Naive thymus-derived CD4-positive, alpha-beta T cell (primary cell): ENCODE results near the gene RALGPS1. TPM values are rescaled to one million over a fixed set of nuclear protein-coding genes. Genes with fewer than 3 reads are reported as not detected.

Source experiments
- ATAC-seq: fragments of 150-1000 bp; cut with Tn5 transposase; 2 replicates; pipeline ENCODE4 v1.10.0; 2021; ENCODE audit warnings: mild to moderate bottlenecking, moderate library complexity
- CTCF ChIA-PET: fragments of 350-600 bp; sonication (Branson Sonifier 250); formaldehyde crosslinking; loops from one replicate; lab custom pipeline; 2021; ENCODE audit warnings: antibody characterized with exemption; lab: Charles Lee
- POLR2A ChIA-PET: fragments of 350-600 bp; sonication (Branson Sonifier 250); formaldehyde crosslinking; loops from one replicate; lab custom pipeline; 2021; ENCODE audit warnings: antibody characterized with exemption, inconsistent platforms; lab: Charles Lee
- DNase-seq, 9 donors: peaks; one replicate each; pipeline versions ENCODE4 v3.0.0 to v3.0.0-alpha.2; 2020 to 2022; ENCODE audit warnings: mixed read lengths in 1 of 9
- H3K27ac ChIP-seq: one replicate; pipeline ENCODE4 v1.7.0; 2013; ENCODE audit warnings: mild to moderate bottlenecking, low read depth, low read length, moderate library complexity
- H3K27me3 ChIP-seq, 2 donors: one replicate each; pipeline ENCODE4 v1.7.0; 2013; ENCODE audit warnings: low read length in 2 of 2, mild to moderate bottlenecking in 2 of 2, moderate library complexity in 2 of 2; ENCODE audit not compliant: control insufficient read depth in 2 of 2, insufficient read depth in 2 of 2
- H3K36me3 ChIP-seq, 3 experiments: 1 replicate in 2 of 3; 2 replicates in 1 of 3; pipeline ENCODE4 v1.7.0; 2013; ENCODE audit warnings: low read length in 3 of 3, mild to moderate bottlenecking in 3 of 3, moderate library complexity in 1 of 3; ENCODE audit not compliant: insufficient read depth in 3 of 3, control insufficient read depth in 2 of 3
- H3K4me1 ChIP-seq, 2 donors: one replicate each; pipeline ENCODE4 v1.7.0; 2013; ENCODE audit warnings: low read length in 2 of 2, mild to moderate bottlenecking in 2 of 2, moderate library complexity in 1 of 2; ENCODE audit not compliant: control insufficient read depth in 2 of 2, insufficient read depth in 2 of 2
- H3K4me3 ChIP-seq: 2 replicates; pipeline ENCODE4 v1.7.0; 2013; ENCODE audit warnings: mild to moderate bottlenecking, low read length
- H3K9me3 ChIP-seq, 3 experiments: 1 replicate in 2 of 3; 2 replicates in 1 of 3; pipeline ENCODE4 v1.7.0; 2013; ENCODE audit warnings: low read length in 3 of 3; ENCODE audit not compliant: control insufficient read depth in 2 of 3
- H3K27ac Mint-ChIP-seq, 9 donors: one replicate each; pipeline ENCODE4 v1.8.0; 2020 to 2022; ENCODE audit warnings: mixed read lengths in 9 of 9, mild to moderate bottlenecking in 8 of 9, moderate library complexity in 5 of 9, inconsistent platforms in 2 of 9
- H3K27me3 Mint-ChIP-seq, 5 donors: one replicate each; pipeline ENCODE4 v1.8.0; 2021 to 2022; ENCODE audit warnings: mixed read lengths in 5 of 5, mild to moderate bottlenecking in 1 of 5
- H3K36me3 Mint-ChIP-seq, 5 donors: one replicate each; pipeline ENCODE4 v1.8.0; 2020 to 2022; ENCODE audit warnings: mixed read lengths in 5 of 5, mild to moderate bottlenecking in 3 of 5, inconsistent platforms in 1 of 5
- H3K4me1 Mint-ChIP-seq, 7 donors: one replicate each; pipeline ENCODE4 v1.8.0; 2020 to 2022; ENCODE audit warnings: mixed read lengths in 7 of 7, mild to moderate bottlenecking in 3 of 7, inconsistent platforms in 1 of 7
- H3K4me3 Mint-ChIP-seq, 10 donors: one replicate each; pipeline ENCODE4 v1.8.0; 2020 to 2022; ENCODE audit warnings: mild to moderate bottlenecking in 10 of 10, mixed read lengths in 10 of 10, moderate library complexity in 6 of 10, inconsistent platforms in 2 of 10
- H3K9me3 Mint-ChIP-seq, 11 donors: one replicate each; pipeline ENCODE4 v1.8.0; 2020 to 2022; ENCODE audit warnings: mixed read lengths in 11 of 11, mild to moderate bottlenecking in 4 of 11, inconsistent platforms in 1 of 11, moderate library complexity in 1 of 11
- intact Hi-C, 2 donors: fragments of 100-400 bp; cut with micrococcal nuclease; formaldehyde crosslinking; loops; one replicate each; pipeline ENCODE4 v1.15.1; 2023
- polyA plus RNA-seq, 2 donors: library from polyadenylated mRNA; unstranded; fragments of 300-500 nt; fragmentation: Illumina TruSeq; gene quantifications; one replicate each; pipeline ENCODE4 v1.2.3, GENCODE V29; 2021
- total RNA-seq, 6 experiments: library from RNA in 5 of 6; stranded (reverse) in 5 of 6; gene quantifications; 1 replicate in 5 of 6; 2 replicates in 1 of 6; pipeline ENCODE4 v1.2.3 and lab custom pipeline; 2021 to 2026

RALGPS1 gene
- total and polyA plus RNA-seq, 7 experiments from 2014 or later, result 1.0 to 8.3 (median 4.1) TPM

DNA sequence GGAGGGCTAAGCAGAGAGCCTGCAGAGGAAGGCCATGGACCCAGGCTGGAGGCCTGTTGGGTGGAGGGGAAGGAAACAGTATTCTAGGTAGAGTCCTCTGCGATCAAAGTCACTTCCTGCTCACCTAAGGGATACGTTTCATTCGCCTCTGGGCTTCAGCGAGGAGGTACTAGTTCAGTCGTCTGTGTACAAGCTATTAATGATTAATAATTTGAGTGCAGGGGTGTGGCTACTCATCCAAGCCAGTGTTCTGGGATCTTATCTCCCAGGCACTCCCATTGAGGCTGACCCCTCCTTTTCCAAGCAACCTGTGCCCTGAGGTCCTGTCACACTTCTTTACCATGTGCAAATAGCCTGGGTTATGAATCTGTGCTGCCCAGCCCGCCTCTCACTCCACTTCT is 25.2 kb downstream of the RALGPS1 start:
- Mint-ChIP-seq H3K27me3 (peaks cover 0 to 39% (median 22%) of the 10 kb centered on the region in 5 donors), H3K9me3 (no peaks in the 10 kb centered on the region), H3K27ac (no peak overlapping the region), H3K36me3 (peaks cover 0 to 4% (median 0%) of the 10 kb centered on the region in 5 donors), H3K4me3 (no peak overlapping the region), H3K4me1 (peaks cover 4 to 7% (median 5%) of the 10 kb centered on the region in 7 donors)
- POLR2A ChIA-PET, result interaction anchor here (0.6 kb wide), 1 partner anchor 523 kb away, joined by 5 read pairs; no protein-coding TSS in a partner anchor
- H3K36me3 ChIP-seq, result no peaks in the 10 kb centered on the region
- intact Hi-C loops, result loop anchor here (1.0 to 10.0 kb wide), 9 partner anchors 25 to 981 kb away; partner anchors contain the start of gene TOR2A (in 1 of the 2)
- no peak overlapping the region for H3K27ac ChIP-seq
- DNase-seq (no peak), ATAC-seq (no peak)
- no peak overlapping the region for H3K4me3 ChIP-seq
- CTCF ChIA-PET, result interaction anchor here (2.0 to 6.8 kb wide), 2 partner anchors 25 to 260 kb away, joined by 14 to 96 read pairs; no protein-coding TSS in a partner anchor
- no peaks in the 10 kb centered on the region for H3K27me3 ChIP-seq
- H3K4me1 ChIP-seq, result no peaks in the 10 kb centered on the region
- H3K9me3 ChIP-seq, result no peaks in the 10 kb centered on the region

DNA sequence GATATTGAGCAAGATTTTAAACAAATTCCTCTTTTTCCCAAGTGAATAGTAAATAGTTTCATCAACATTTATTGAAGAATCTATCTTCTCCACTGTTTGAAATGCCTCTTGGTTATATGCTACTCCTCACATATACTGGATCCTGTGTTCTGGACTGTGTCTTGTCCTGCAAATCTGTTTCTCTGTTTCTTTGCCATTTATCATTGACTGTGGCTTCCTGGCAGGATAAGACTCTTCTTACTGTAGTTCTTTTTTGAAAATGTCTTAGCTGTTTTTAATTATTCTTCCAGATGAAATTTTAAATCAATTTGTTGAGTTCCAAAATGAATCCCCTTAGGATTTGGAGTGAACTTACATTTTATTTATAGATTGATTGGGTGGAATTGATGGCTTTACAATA is 27.8 kb downstream of the RALGPS1 start:
- ATAC-seq (no peak), DNase-seq (no peak)
- H3K4me1 ChIP-seq, result no peaks in the 10 kb centered on the region
- H3K27me3 Mint-ChIP-seq, result peaks cover 0 to 45% (median 32%) of the 10 kb centered on the region in 5 donors
- no peak overlapping the region for H3K27ac ChIP-seq
- no peak overlapping the region for H3K4me3 ChIP-seq
- no peak overlapping the region for H3K27ac Mint-ChIP-seq
- peaks cover 5 to 10% (median 5%) of the 10 kb centered on the region in 7 donors for H3K4me1 Mint-ChIP-seq
- no peaks in the 10 kb centered on the region for H3K9me3 Mint-ChIP-seq
- H3K36me3 ChIP-seq, result no peaks in the 10 kb centered on the region
- intact Hi-C loops, result loop anchor here (5.0 to 10.0 kb wide), 2 partner anchors 370 to 792 kb away; partner anchors contain the start of gene TOR2A (in 1 of the 2)
- ChIA-PET CTCF (interaction anchor here (0.6 to 6.8 kb wide), 7 partner anchors 16 to 643 kb away, joined by 3 to 96 read pairs (median 4); partner anchors contain the start of gene LRSAM1), POLR2A (no interaction called here)
- no peaks in the 10 kb centered on the region for H3K9me3 ChIP-seq
- peaks cover 0 to 7% (median 0%) of the 10 kb centered on the region in 5 donors for H3K36me3 Mint-ChIP-seq
- H3K4me3 Mint-ChIP-seq, result no peak overlapping the region
- no peaks in the 10 kb centered on the region for H3K27me3 ChIP-seq

DNA sequence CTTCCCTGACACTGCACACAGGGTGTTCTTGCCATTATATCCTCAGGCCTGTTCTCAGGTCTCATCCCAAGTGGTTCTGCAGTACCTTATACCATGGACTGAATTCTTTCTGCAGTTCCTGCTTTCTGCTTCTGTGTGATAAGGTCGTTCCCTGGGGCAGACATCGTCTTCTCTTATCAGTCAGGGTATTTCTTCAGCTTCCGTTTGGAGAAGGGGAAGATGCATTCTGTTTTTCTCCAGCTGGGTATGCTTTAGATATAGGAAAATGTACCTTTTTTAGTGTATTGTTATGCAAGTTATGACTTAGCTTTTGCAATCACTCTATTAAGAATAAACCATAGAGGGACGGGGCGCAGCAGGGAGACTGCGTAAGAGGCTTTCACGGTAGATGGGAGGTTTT is 31.1 kb downstream of the RALGPS1 start:
- intact Hi-C loops, result loop anchor here in 1 of 2 donors (10.0 kb wide), 1 partner anchor 789 kb away; the partner anchor contains the start of gene TOR2A
- H3K9me3 Mint-ChIP-seq, result no peaks in the 10 kb centered on the region
- peaks cover 0 to 11% (median 0%) of the 10 kb centered on the region in 5 donors for H3K36me3 Mint-ChIP-seq
- ATAC-seq (no peak), DNase-seq (no peak)
- no peak overlapping the region for H3K4me3 ChIP-seq
- H3K27ac Mint-ChIP-seq, result no peak overlapping the region
- CTCF ChIA-PET, result no interaction called here
- peaks cover 0 to 41% (median 28%) of the 10 kb centered on the region in 5 donors for H3K27me3 Mint-ChIP-seq
- H3K27me3 ChIP-seq, result no peaks in the 10 kb centered on the region
- POLR2A ChIA-PET, result no interaction called here
- no peaks in the 10 kb centered on the region for H3K4me1 ChIP-seq
- H3K9me3 ChIP-seq, result no peaks in the 10 kb centered on the region
- no peaks in the 10 kb centered on the region for H3K36me3 ChIP-seq
- H3K27ac ChIP-seq, result no peak overlapping the region
- H3K4me3 Mint-ChIP-seq, result no peak overlapping the region
- peaks cover 2 to 7% (median 2%) of the 10 kb centered on the region in 7 donors for H3K4me1 Mint-ChIP-seq

DNA sequence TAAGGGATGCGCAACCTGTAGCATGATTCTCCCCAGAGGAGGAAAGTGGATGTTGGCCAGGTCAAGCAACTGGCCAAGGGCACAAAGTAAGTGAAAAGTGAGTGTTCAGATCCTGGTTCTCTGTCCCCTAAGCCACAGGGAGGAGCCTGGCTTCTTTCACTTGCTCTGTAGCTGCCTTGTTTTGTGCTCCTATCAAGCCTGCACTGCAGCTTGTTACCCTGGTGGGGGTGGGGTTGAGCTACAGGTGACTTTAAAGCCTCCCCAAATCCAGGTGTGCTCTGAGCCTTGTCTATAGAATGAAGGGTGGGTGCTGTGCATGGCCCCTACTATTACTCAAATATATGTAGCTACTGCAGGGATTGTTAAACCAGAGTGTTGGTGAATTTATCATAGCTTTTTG is 32.9 kb downstream of the RALGPS1 start:
- Histone ChIP-seq H3K36me3 (no peaks in the 10 kb centered on the region), H3K4me3 (no peak overlapping the region), H3K4me1 (no peaks in the 10 kb centered on the region), H3K27me3 (no peaks in the 10 kb centered on the region), H3K9me3 (no peaks in the 10 kb centered on the region), H3K27ac (no peak overlapping the region)
- no peaks in the 10 kb centered on the region for H3K9me3 Mint-ChIP-seq
- POLR2A ChIA-PET, result no interaction called here
- H3K27ac Mint-ChIP-seq, result no peak overlapping the region
- peaks cover 0 to 5% (median 0%) of the 10 kb centered on the region in 7 donors for H3K4me1 Mint-ChIP-seq
- intact Hi-C loops, result loop anchor here in 1 of 2 donors (10.0 kb wide), 1 partner anchor 787 kb away; the partner anchor contains the start of gene TOR2A
- CTCF ChIA-PET, result interaction anchor here (0.7 kb wide), 1 partner anchor 374 kb away, joined by 3 read pairs; no protein-coding TSS in a partner anchor
- no peak for ATAC-seq
- DNase-seq, result peak in 2 of 9 donors; percentile 4 to 13
- peaks cover 0 to 11% (median 0%) of the 10 kb centered on the region in 5 donors for H3K36me3 Mint-ChIP-seq
- no peak overlapping the region for H3K4me3 Mint-ChIP-seq
- peaks cover 0 to 27% (median 17%) of the 10 kb centered on the region in 5 donors for H3K27me3 Mint-ChIP-seq

DNA sequence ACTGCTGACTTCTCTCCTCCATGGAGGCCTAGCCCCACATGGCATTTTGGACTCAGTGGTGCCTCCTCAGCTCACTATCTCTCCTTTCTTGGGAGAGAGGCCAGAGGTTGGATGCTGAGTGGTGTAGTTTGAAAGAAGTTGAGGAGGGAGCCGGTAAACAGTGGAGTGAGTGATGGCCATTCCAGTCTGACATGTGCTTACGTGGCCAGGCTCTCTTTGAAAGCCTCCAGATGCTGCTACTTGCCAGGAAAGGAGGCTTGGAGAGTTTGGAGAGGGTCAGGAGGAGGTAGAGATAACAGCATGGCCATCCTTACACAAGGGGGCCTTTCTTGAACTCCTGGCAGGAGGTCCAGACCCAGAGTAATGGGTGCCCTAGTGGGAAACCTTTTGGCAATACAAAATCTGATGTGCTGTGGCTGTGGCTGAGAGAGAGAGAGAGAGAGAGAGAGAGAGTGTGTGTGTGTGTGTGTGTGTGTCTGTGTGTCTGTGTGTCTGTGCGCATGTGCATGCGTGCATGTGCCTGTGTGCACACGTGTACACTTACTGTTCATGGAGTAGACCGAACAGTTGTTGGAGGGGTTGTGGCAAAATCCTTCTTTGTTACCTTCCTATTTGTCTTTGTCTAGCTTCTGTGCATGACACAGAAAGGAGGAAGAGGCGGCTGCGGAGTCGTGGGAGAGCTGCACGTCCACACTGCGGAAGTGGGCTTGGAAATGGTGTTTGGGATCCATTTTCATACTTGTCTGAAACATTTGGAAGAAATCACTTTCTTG is 37.8 kb downstream of the RALGPS1 start:
- ATAC-seq (no peak), DNase-seq (no peak)
- no peak overlapping the region for H3K27ac ChIP-seq
- no peaks in the 10 kb centered on the region for H3K36me3 ChIP-seq
- CTCF ChIA-PET, result interaction anchor here (0.6 kb wide), 1 partner anchor 259 kb away, joined by 4 read pairs; no protein-coding TSS in a partner anchor
- peaks cover 0 to 2% (median 0%) of the 10 kb centered on the region in 11 donors for H3K9me3 Mint-ChIP-seq
- no peak overlapping the region for H3K27ac Mint-ChIP-seq
- H3K4me1 Mint-ChIP-seq, result peaks cover 0 to 8% (median 0%) of the 10 kb centered on the region in 7 donors
- H3K36me3 Mint-ChIP-seq, result peaks cover 0 to 4% (median 0%) of the 10 kb centered on the region in 5 donors
- POLR2A ChIA-PET, result no interaction called here
- peaks cover 0 to 18% (median 5%) of the 10 kb centered on the region in 5 donors for H3K27me3 Mint-ChIP-seq
- no peak overlapping the region for H3K4me3 Mint-ChIP-seq
- no peak overlapping the region for H3K4me3 ChIP-seq
- H3K9me3 ChIP-seq, result no peaks in the 10 kb centered on the region
- H3K27me3 ChIP-seq, result peaks cover 0 to 5% of the 10 kb centered on the region in 2 donors
- intact Hi-C loops, result no loop called here
- no peaks in the 10 kb centered on the region for H3K4me1 ChIP-seq

DNA sequence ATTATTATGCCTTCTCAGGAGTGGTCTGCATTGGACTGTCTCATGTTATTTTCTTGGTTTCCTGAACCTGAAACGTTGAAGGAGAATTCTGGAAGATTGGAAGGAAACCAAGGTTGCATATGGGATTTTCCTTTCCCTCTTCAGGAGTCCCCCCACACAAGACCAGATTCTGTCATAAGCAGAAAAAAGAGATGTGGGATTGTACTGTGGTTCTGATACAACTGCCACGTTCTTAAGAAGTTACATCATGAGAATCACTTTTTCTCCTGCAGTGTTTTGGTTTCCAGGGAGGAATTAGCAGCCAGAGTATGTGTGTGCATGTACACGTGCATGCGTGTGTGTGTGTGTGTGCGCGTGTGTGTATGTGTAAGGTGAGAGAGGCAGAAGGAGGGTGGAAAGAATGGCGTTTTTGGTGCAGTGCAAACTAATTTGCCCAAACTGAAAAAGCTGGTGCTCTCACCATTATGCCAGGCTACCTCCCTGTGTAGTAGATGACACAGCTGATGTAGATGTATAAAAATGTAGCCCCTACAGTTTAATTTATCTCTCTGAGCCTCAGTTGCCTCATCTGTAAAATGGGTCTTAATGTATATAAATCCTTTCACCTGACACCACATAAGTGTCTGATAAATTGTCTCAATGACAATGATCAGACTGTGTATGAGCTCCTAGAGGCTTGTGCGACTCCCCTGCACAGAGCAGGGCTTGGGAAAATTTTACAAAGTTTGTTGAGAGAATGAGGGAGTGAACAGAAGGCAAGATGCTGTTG is 38.6 kb downstream of the RALGPS1 start:
- H3K36me3 Mint-ChIP-seq, result no peaks in the 10 kb centered on the region
- Histone ChIP-seq H3K27ac (no peak overlapping the region), H3K36me3 (no peaks in the 10 kb centered on the region), H3K4me1 (no peaks in the 10 kb centered on the region), H3K27me3 (peaks cover 0 to 5% of the 10 kb centered on the region in 2 donors), H3K4me3 (no peak overlapping the region), H3K9me3 (no peaks in the 10 kb centered on the region)
- peaks cover 0 to 16% (median 5%) of the 10 kb centered on the region in 5 donors for H3K27me3 Mint-ChIP-seq
- H3K27ac Mint-ChIP-seq, result no peak overlapping the region
- intact Hi-C loops, result no loop called here
- H3K4me3 Mint-ChIP-seq, result no peak overlapping the region
- POLR2A ChIA-PET, result no interaction called here
- peaks cover 0 to 8% (median 0%) of the 10 kb centered on the region in 7 donors for H3K4me1 Mint-ChIP-seq
- peaks cover 0 to 2% (median 0%) of the 10 kb centered on the region in 11 donors for H3K9me3 Mint-ChIP-seq
- DNase-seq (no peak), ATAC-seq (no peak)
- CTCF ChIA-PET, result interaction anchor here (0.6 kb wide), 1 partner anchor 258 kb away, joined by 4 read pairs; no protein-coding TSS in a partner anchor
